Measurements from ENCODE around the gene MYLK.

The MYLK gene

GRCh38 chr3:123753286-123753685, 130.8 kb downstream of the MYLK start:
- H3K27me3 ChIP-seq (ENCODE audit: insufficient read depth, low read length) = no peaks in the 10 kb centered on the region
- H2AFZ ChIP-seq (ENCODE audit: low read depth, low read length) = no peak overlapping the region
- H3K4me1 ChIP-seq (ENCODE audit: insufficient read depth, low read length) = peaks cover 10% of the 10 kb centered on the region

GRCh38 chr3:123752228-123752627, 131.9 kb downstream of the MYLK start:
- H3K4me3 ChIP-seq (ENCODE audit: low read length) = no peak overlapping the region
- H3K27me3 ChIP-seq (ENCODE audit: insufficient read depth, low read length) = no peaks in the 10 kb centered on the region
- no peaks in the 10 kb centered on the region for H3K4me1 ChIP-seq (ENCODE audit: insufficient read depth, low read length)
- no peaks in the 10 kb centered on the region for H3K36me3 ChIP-seq (ENCODE audit: insufficient read depth, low read length)
- no peak overlapping the region for H2AFZ ChIP-seq (ENCODE audit: low read depth, low read length)
- no peaks in the 10 kb centered on the region for H3K9me3 ChIP-seq (ENCODE audit: low read length)

More at GRCh38 chr3:123753286-123753685, 130.8 kb downstream of the MYLK start:
- no peaks in the 10 kb centered on the region for H3K9me3 ChIP-seq (ENCODE audit: low read length)
- H3K36me3 ChIP-seq (ENCODE audit: insufficient read depth, low read length) = no peaks in the 10 kb centered on the region
- no peak overlapping the region for H3K4me3 ChIP-seq (ENCODE audit: low read length)

- Histone ChIP-seq H2AFZ (ENCODE audit: low read depth, low read length) (no peak overlapping the region), H3K4me1 (ENCODE audit: insufficient read depth, low read length) (no peaks in the 10 kb centered on the region), H3K27me3 (ENCODE audit: insufficient read depth, low read length) (no peaks in the 10 kb centered on the region), H3K9me3 (ENCODE audit: low read length) (no peaks in the 10 kb centered on the region), H3K4me3 (ENCODE audit: low read length) (no peak overlapping the region), H3K36me3 (ENCODE audit: insufficient read depth, low read length) (no peaks in the 10 kb centered on the region)
Observed at GRCh38 chr3:123751433-123751832, 132.7 kb downstream of the MYLK start.

GRCh38 chr3:123750659-123751420, 133.3 kb downstream of the MYLK start:
- Histone ChIP-seq H3K27me3 (ENCODE audit: insufficient read depth, low read length) (no peaks in the 10 kb centered on the region), H2AFZ (ENCODE audit: low read depth, low read length) (no peak overlapping the region), H3K4me3 (ENCODE audit: low read length) (no peak overlapping the region), H3K4me1 (ENCODE audit: insufficient read depth, low read length) (no peaks in the 10 kb centered on the region), H3K9me3 (ENCODE audit: low read length) (no peaks in the 10 kb centered on the region), H3K36me3 (ENCODE audit: insufficient read depth, low read length) (no peaks in the 10 kb centered on the region)

GRCh38 chr3:123750209-123750608, 133.9 kb downstream of the MYLK start:
- H3K27me3 ChIP-seq (ENCODE audit: insufficient read depth, low read length) = no peaks in the 10 kb centered on the region
- no peak overlapping the region for H3K4me3 ChIP-seq (ENCODE audit: low read length)
- no peaks in the 10 kb centered on the region for H3K36me3 ChIP-seq (ENCODE audit: insufficient read depth, low read length)
- H3K9me3 ChIP-seq (ENCODE audit: low read length) = no peaks in the 10 kb centered on the region
- H2AFZ ChIP-seq (ENCODE audit: low read depth, low read length) = no peak overlapping the region
- H3K4me1 ChIP-seq (ENCODE audit: insufficient read depth, low read length) = no peaks in the 10 kb centered on the region

GRCh38 chr3:123749711-123750110, 134.4 kb downstream of the MYLK start:
- Histone ChIP-seq H2AFZ (ENCODE audit: low read depth, low read length) (no peak overlapping the region), H3K36me3 (ENCODE audit: insufficient read depth, low read length) (no peaks in the 10 kb centered on the region), H3K4me3 (ENCODE audit: low read length) (no peak overlapping the region), H3K4me1 (ENCODE audit: insufficient read depth, low read length) (no peaks in the 10 kb centered on the region), H3K27me3 (ENCODE audit: insufficient read depth, low read length) (no peaks in the 10 kb centered on the region), H3K9me3 (ENCODE audit: low read length) (no peaks in the 10 kb centered on the region)

- Histone ChIP-seq H3K27me3 (ENCODE audit: insufficient read depth, low read length) (no peaks in the 10 kb centered on the region), H3K4me1 (ENCODE audit: insufficient read depth, low read length) (no peaks in the 10 kb centered on the region), H3K36me3 (ENCODE audit: insufficient read depth, low read length) (no peaks in the 10 kb centered on the region), H3K4me3 (ENCODE audit: low read length) (no peak overlapping the region), H2AFZ (ENCODE audit: low read depth, low read length) (no peak overlapping the region), H3K9me3 (ENCODE audit: low read length) (no peaks in the 10 kb centered on the region)
Observed at GRCh38 chr3:123745184-123745855, 138.8 kb downstream of the MYLK start.

- Histone ChIP-seq H3K4me3 (ENCODE audit: low read length) (no peak overlapping the region), H3K27me3 (ENCODE audit: insufficient read depth, low read length) (no peaks in the 10 kb centered on the region), H3K4me1 (ENCODE audit: insufficient read depth, low read length) (no peaks in the 10 kb centered on the region), H3K9me3 (ENCODE audit: low read length) (no peaks in the 10 kb centered on the region), H2AFZ (ENCODE audit: low read depth, low read length) (no peak overlapping the region), H3K36me3 (ENCODE audit: insufficient read depth, low read length) (no peaks in the 10 kb centered on the region)
Observed at GRCh38 chr3:123744064-123744463, 140.1 kb downstream of the MYLK start.

GRCh38 chr3:123743121-123743520, 141.0 kb downstream of the MYLK start:
- Histone ChIP-seq H3K27me3 (ENCODE audit: insufficient read depth, low read length) (no peaks in the 10 kb centered on the region), H3K4me3 (ENCODE audit: low read length) (no peak overlapping the region), H3K9me3 (ENCODE audit: low read length) (no peaks in the 10 kb centered on the region), H3K36me3 (ENCODE audit: insufficient read depth, low read length) (no peaks in the 10 kb centered on the region), H2AFZ (ENCODE audit: low read depth, low read length) (no peak overlapping the region), H3K4me1 (ENCODE audit: insufficient read depth, low read length) (no peaks in the 10 kb centered on the region)

- H3K36me3 ChIP-seq (ENCODE audit: insufficient read depth, low read length) = no peaks in the 10 kb centered on the region
- no peaks in the 10 kb centered on the region for H3K27me3 ChIP-seq (ENCODE audit: insufficient read depth, low read length)
- no peak overlapping the region for H2AFZ ChIP-seq (ENCODE audit: low read depth, low read length)
- H3K4me3 ChIP-seq (ENCODE audit: low read length) = no peak overlapping the region
- no peaks in the 10 kb centered on the region for H3K9me3 ChIP-seq (ENCODE audit: low read length)
- no peaks in the 10 kb centered on the region for H3K4me1 ChIP-seq (ENCODE audit: insufficient read depth, low read length)
Observed at GRCh38 chr3:123741041-123741511, 143.1 kb downstream of the MYLK start.

GRCh38 chr3:123740391-123740822, 143.7 kb downstream of the MYLK start:
- no peak overlapping the region for H2AFZ ChIP-seq (ENCODE audit: low read depth, low read length)
- no peak overlapping the region for H3K4me3 ChIP-seq (ENCODE audit: low read length)
- H3K9me3 ChIP-seq (ENCODE audit: low read length) = no peaks in the 10 kb centered on the region
- H3K4me1 ChIP-seq (ENCODE audit: insufficient read depth, low read length) = no peaks in the 10 kb centered on the region
- H3K27me3 ChIP-seq (ENCODE audit: insufficient read depth, low read length) = no peaks in the 10 kb centered on the region
- no peaks in the 10 kb centered on the region for H3K36me3 ChIP-seq (ENCODE audit: insufficient read depth, low read length)

GRCh38 chr3:123739754-123740153, 144.4 kb downstream of the MYLK start:
- Histone ChIP-seq H3K4me1 (ENCODE audit: insufficient read depth, low read length) (no peaks in the 10 kb centered on the region), H3K9me3 (ENCODE audit: low read length) (no peaks in the 10 kb centered on the region), H2AFZ (ENCODE audit: low read depth, low read length) (no peak overlapping the region), H3K27me3 (ENCODE audit: insufficient read depth, low read length) (no peaks in the 10 kb centered on the region), H3K36me3 (ENCODE audit: insufficient read depth, low read length) (no peaks in the 10 kb centered on the region), H3K4me3 (ENCODE audit: low read length) (no peak overlapping the region)

GRCh38 chr3:123739106-123739505, 145.0 kb downstream of the MYLK start:
- no peaks in the 10 kb centered on the region for H3K9me3 ChIP-seq (ENCODE audit: low read length)
- no peaks in the 10 kb centered on the region for H3K27me3 ChIP-seq (ENCODE audit: insufficient read depth, low read length)
- no peak overlapping the region for H2AFZ ChIP-seq (ENCODE audit: low read depth, low read length)
- H3K4me3 ChIP-seq (ENCODE audit: low read length) = no peak overlapping the region
- H3K36me3 ChIP-seq (ENCODE audit: insufficient read depth, low read length) = no peaks in the 10 kb centered on the region
- peaks cover 2% of the 10 kb centered on the region for H3K4me1 ChIP-seq (ENCODE audit: insufficient read depth, low read length)

All from neuron (in vitro differentiated cells).